Measurements from ENCODE around the gene SGO1. TPM values are rescaled to one million over a fixed set of nuclear protein-coding genes. Genes with fewer than 3 reads are reported as not detected.
"Not testable (repeated sequence)": the region's sequence is repeated elsewhere in the genome, so short reads cannot be mapped to it uniquely, and the experiment has no call there.

SGO1 gene
- total RNA-seq, 4 donors from 2014 or later: 0.54 to 2.2 TPM; not detected in 2

- Histone ChIP-seq H3K9me3 (no peaks in the 10 kb centered on the region), H3K4me3 (no peak overlapping the region), H3K27ac (no peak overlapping the region), H3K36me3 (no peaks in the 10 kb centered on the region), H3K27me3 (no peaks in the 10 kb centered on the region), H3K4me1 (peaks cover 0 to 5% (median 0%) of the 10 kb centered on the region in 3 donors)
- TF ChIP-seq POLR2AphosphoS5 (IDR thresholded peaks at IDR 0.05) (no peak), CTCF (IDR thresholded peaks at IDR 0.05) (no peak), EP300 (IDR thresholded peaks at IDR 0.05) (no peak), POLR2A (IDR thresholded peaks at IDR 0.05) (no peak)
- WGBS, 2 donors (ENCODE audit: low coverage in 1 of 2): 63 to 94% methylated on average over 2 of the region's 2 CpGs
- ATAC-seq: no peak
Measured at GRCh38 chr3:20222274-20222673, 36.3 kb upstream of the SGO1 start.

- TF ChIP-seq POLR2A (IDR thresholded peaks at IDR 0.05) (no peak), CTCF (IDR thresholded peaks at IDR 0.05) (no peak), EP300 (IDR thresholded peaks at IDR 0.05) (no peak)
- H3K27me3 ChIP-seq: no peaks in the 10 kb centered on the region
- H3K27ac ChIP-seq: no peak overlapping the region
- H3K4me3 ChIP-seq: no peak overlapping the region
- H3K4me1 ChIP-seq: no peaks in the 10 kb centered on the region
- WGBS, 2 donors (ENCODE audit: low coverage in 1 of 2): 35 to 60% methylated on average over 3 of the region's 3 CpGs
- ATAC-seq: no peak
- no peaks in the 10 kb centered on the region for H3K9me3 ChIP-seq
- H3K36me3 ChIP-seq: no peaks in the 10 kb centered on the region
Measured at GRCh38 chr3:20218215-20218614, 32.2 kb upstream of the SGO1 start.

GRCh38 chr3:20215636-20216035 lies 29.6 kb upstream of the SGO1 start:
- Histone ChIP-seq H3K27ac (no peak overlapping the region), H3K9me3 (no peaks in the 10 kb centered on the region), H3K36me3 (no peaks in the 10 kb centered on the region), H3K27me3 (no peaks in the 10 kb centered on the region), H3K4me1 (no peaks in the 10 kb centered on the region), H3K4me3 (no peak overlapping the region)
- TF ChIP-seq POLR2A (IDR thresholded peaks at IDR 0.05): no peak
- no peak for TF ChIP-seq EP300 (IDR thresholded peaks at IDR 0.05)
- TF ChIP-seq CTCF (IDR thresholded peaks at IDR 0.05): no peak
- TF ChIP-seq POLR2AphosphoS5 (IDR thresholded peaks at IDR 0.05): no peak
- 83 to 96% methylated on average over 4 of the region's 4 CpGs for WGBS, 2 donors (ENCODE audit: low coverage in 1 of 2)
- ATAC-seq: no peak

GRCh38 chr3:20213491-20213890 lies 27.5 kb upstream of the SGO1 start:
- H3K4me3 ChIP-seq, ATAC-seq, H3K4me1 ChIP-seq, H3K27ac ChIP-seq, H3K27me3 ChIP-seq, H3K36me3 ChIP-seq, H3K9me3 ChIP-seq: not testable (repeated sequence)
- WGBS, 2 donors (ENCODE audit: low coverage in 1 of 2): 83 to 100% methylated on average over 1 of the region's 1 CpG

GRCh38 chr3:20207945-20208344 lies 21.9 kb upstream of the SGO1 start:
- not testable (repeated sequence) for H3K36me3 ChIP-seq, H3K4me1 ChIP-seq, H3K4me3 ChIP-seq, H3K27ac ChIP-seq, H3K27me3 ChIP-seq, ATAC-seq
- H3K9me3 ChIP-seq: peaks cover 0 to 12% (median 0%) of the 10 kb centered on the region in 3 donors
- WGBS, 2 donors (ENCODE audit: low coverage in 1 of 2): 78 to 80% methylated on average over 2 of the region's 2 CpGs

- H3K4me3 ChIP-seq, H3K27ac ChIP-seq, H3K36me3 ChIP-seq, H3K27me3 ChIP-seq, ATAC-seq: not testable (repeated sequence)
- Histone ChIP-seq H3K9me3 (peaks cover 0 to 12% (median 0%) of the 10 kb centered on the region in 3 donors), H3K4me1 (peaks cover 0 to 13% (median 0%) of the 10 kb centered on the region in 3 donors)
Measured at GRCh38 chr3:20205898-20206297, 19.9 kb upstream of the SGO1 start.

GRCh38 chr3:20201143-20201542 lies 15.1 kb upstream of the SGO1 start:
- Histone ChIP-seq H3K4me3 (no peak overlapping the region), H3K27me3 (no peaks in the 10 kb centered on the region), H3K27ac (no peak overlapping the region), H3K36me3 (no peaks in the 10 kb centered on the region), H3K4me1 (peaks cover 0 to 13% (median 0%) of the 10 kb centered on the region in 3 donors), H3K9me3 (peaks cover 0 to 8% (median 0%) of the 10 kb centered on the region in 3 donors)
- ATAC-seq: no peak
- no peak for TF ChIP-seq POLR2A (IDR thresholded peaks at IDR 0.05)
- TF ChIP-seq POLR2AphosphoS5 (IDR thresholded peaks at IDR 0.05): no peak
- TF ChIP-seq CTCF (IDR thresholded peaks at IDR 0.05): no peak
- no peak for TF ChIP-seq EP300 (IDR thresholded peaks at IDR 0.05)

Data from gastroesophageal sphincter (tissue), 4 donors.